Measurements from ENCODE around the gene IFITM1.
"Not testable (repeated sequence)": the region's sequence is repeated elsewhere in the genome, so short reads cannot be mapped to it uniquely, and the experiment has no call there.

The IFITM1 gene

DNA sequence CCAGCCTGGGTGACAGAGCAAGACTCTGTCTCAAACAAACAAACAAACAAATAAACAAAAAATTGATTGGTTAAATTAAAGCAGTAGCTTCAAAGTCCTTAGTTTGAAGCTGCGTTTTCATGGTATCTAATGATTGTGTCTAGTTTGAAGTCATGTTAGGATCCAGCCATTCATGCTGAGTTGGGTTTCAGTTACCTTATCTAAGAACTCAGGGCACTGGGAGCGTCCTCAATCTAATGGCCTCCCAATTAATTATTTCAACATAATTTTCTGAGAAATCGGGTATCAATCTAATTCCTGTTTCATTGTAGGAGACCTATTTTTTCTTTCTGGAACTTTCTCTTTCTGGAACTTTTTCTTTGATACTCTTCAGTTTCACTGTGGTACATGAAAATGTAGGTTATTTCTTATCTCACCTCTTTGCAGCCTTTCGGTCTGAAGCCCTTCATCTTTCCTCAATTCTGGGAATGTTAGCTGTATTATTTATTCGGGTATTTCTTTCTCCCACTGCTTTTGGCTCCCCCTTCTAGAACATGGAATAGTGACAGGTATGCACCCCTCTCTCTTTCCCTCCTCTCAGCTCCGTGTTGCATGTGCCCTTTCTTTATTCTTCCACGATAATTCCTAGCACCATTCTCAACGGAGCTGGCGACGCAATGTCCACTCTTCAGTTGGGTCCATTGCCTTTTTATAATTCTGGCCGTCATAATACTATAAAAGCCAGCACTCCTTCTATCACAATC, 31.2 kb downstream of the IFITM1 start:
- no peak for DNase-seq (ENCODE audit: low read depth)

DNA sequence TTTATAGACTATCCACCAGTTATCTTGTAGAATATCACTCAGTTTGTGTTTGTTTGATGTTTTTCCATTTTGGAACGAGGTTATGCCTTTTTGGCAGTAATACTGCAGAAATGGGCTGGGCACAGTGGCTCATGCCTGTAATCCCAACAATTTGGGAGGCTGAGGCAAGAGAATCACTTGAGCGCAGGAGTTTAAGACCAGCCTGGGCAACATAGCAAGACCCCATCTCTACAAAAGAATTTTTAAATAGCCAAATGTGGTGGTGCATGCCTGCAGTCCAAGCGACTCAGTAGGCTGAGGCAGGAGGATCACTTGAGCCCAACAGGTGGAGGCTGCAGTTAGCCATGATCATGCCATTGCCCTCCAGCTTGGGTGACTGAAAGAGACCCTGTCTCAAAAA, 32.7 kb downstream of the IFITM1 start:
- DNase-seq (ENCODE audit: low read depth), result no peak

- DNase-seq (ENCODE audit: low read depth), result not testable (repeated sequence)
These were observed 35.6 kb downstream of the IFITM1 start for GRCh38 chr11:349270-349954.

DNA sequence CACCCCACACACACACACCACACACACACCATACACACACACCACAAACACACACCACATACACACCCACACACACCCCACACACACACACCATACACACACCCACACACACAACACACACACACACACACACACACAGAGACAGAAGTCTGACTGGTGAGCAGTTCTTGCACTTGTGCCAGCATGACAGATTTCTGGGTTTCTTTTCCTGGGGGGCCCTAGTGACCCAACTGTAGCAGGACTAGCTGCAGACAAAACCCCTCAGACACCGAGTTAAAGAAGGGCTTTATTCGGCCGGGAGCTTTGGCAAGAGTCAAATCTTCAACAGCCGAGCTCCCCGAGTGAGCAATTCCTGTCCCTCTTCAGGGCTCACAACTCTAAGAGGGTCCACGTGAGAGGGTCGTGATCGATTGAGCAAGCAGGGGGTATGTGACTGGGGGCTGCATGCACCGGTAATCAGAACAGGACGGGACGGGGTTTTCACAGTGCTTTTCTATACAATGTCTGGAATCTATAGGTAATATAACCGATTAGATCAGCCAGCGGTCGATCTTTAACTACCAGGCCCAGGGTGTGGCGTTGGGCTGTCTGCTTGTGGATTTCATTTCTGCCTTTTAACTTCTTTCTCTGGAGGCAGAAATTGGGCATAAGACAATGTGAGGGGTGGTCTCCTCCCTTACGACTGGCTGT, 36.3 kb downstream of the IFITM1 start:
- DNase-seq (ENCODE audit: low read depth), result not testable (repeated sequence)

GRCh38 chr11:350723-351255, 36.9 kb downstream of the IFITM1 start:
- DNase-seq (ENCODE audit: low read depth), result no peak

DNA sequence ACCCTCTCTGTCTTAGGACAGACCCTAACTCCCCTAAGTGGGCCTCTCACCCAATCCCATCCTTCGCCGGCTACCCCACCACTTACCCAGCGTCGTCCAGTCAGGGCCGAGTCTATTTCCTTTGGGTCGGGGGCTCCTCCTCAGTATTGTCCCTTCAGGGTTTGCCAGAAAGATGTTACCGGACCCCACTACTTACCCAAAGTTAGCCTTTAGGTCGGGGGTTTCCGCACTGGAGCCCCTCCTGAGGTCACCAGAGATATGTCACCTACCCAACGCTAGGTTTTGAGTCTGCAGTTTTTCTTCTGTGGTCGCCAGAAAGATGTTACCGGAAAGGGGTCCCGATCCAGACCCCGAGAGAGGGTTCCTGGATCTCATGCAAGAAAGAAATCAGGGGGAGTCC, 37.6 kb downstream of the IFITM1 start:
- DNase-seq (ENCODE audit: low read depth), result no peak

DNA sequence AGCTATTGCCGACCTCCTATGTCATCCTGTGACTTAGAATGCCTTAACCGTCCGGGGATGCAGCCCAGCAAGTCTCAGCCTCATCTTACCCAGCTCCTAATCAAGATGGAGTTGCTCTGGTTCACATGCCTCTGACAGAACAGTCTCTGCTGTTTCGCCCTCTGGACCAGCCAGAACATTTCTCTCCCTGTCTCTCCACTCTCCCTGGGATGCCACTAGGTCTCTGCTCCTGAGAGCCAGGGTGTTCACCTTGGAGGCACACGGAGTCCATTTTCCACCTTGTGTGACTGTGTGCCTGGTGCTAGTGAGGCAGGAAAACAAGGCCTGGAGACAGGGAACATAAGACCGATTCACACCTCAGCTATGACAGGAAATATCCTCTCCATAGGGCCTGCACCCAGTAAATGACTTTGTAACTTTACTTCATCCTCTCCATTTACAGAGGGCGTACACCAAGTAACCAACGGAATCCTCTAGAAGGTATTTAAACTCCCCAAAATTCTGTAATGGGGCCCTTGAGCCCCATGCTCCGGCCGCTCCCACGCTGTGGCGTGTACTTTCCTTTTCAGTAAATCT, 38.7 kb downstream of the IFITM1 start:
- no peak for DNase-seq (ENCODE audit: low read depth)

DNA sequence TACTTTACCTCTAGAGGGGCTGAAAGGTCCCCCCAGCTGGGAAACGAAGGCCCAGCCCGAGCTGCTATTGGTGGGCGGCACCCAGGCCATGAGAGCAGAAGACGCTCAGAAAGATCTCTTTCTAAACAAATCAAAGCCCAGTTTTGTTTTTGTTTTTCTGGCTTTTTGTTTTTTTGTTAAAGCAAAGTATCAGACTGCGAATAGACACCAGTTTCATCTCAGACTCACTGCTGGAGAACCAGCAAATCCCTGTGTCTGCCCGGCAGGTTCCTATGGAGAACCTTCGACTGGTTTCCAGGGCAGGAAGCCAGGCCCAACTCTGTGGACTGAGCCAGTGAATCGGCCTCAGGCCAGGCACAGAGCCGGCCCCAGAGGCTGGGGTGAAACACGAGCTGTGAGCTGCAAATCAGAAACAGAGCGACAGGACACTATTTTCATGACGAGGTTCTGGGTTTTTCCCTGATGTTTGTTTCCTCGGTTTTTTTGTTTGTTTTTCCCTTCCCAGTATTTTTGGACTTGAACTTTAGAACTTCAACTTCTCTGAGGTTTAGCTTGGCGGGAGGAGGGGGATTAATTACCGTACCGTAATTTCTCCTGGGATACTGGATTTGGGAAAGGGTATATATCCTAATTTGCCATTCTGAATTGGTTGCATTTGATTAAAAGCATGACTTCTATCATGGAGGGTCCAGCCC, 39.5 kb downstream of the IFITM1 start:
- no peak for DNase-seq (ENCODE audit: low read depth)

GRCh38 chr11:355581-356458, 42.0 kb downstream of the IFITM1 start:
- peak; percentile 76 for DNase-seq (ENCODE audit: low read depth)

DNA sequence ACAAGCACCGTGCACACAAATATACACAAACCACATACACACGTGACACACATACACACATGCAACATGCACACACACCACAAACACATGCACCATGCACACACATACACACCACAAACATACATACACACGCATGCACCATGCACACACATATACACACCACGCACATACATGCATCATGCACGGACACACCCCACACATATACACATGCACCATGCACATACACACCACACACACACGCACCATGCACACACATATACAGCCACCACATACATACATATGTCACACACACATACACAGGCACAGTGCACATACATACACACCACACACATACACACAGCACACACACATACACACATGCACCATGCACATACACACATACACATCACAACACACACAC, 42.8 kb downstream of the IFITM1 start:
- no peak for DNase-seq (ENCODE audit: low read depth)

DNA sequence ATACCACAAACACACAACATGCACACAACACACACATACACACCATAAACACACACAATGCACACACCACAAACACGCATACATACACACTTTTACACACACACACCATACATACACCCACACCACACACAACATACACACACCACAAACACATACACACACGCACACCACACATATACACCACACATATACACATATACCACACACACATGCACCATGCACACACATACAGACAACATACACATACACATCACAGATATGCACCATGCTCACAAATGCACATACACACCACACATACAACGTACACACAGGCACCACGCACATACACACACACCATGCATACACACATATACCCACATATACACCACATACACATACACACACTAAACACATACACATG, 43.7 kb downstream of the IFITM1 start:
- no peak for DNase-seq (ENCODE audit: low read depth)

DNA sequence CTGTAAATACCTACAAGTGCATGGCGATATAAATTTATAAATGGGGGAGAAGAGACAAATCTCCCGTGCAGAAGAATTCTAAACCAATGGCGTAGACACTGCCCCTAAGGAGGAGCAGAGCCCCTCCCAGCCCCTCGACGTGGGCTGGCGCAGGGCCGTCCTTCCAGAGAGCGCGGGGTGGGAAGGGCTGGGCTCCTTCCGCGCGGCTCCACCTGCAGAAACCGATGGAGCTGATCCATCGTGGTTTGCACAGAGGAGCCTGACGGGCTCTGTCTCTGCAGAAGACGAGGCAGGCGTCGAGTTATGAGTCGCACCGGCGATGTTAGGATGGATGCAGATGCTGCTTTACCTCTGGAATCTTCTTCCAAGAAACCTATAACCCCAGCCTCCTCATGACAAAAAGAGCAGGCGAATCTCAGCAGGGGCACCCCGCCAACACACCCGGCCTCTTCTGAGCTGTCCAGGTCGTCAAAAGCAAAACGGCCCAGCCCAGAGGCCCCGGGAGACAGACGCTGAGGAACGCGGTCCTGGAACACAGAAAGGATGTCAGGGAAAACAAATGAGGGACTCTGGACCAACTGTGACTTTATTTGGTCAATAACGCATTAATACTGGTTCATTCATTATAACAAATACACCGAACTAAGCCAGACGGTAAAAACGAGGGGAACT, 44.4 kb downstream of the IFITM1 start:
- no peak for DNase-seq (ENCODE audit: low read depth)

- DNase-seq (ENCODE audit: low read depth), result no peak
These were observed 45.4 kb downstream of the IFITM1 start for GRCh38 chr11:359181-359714.

DNA sequence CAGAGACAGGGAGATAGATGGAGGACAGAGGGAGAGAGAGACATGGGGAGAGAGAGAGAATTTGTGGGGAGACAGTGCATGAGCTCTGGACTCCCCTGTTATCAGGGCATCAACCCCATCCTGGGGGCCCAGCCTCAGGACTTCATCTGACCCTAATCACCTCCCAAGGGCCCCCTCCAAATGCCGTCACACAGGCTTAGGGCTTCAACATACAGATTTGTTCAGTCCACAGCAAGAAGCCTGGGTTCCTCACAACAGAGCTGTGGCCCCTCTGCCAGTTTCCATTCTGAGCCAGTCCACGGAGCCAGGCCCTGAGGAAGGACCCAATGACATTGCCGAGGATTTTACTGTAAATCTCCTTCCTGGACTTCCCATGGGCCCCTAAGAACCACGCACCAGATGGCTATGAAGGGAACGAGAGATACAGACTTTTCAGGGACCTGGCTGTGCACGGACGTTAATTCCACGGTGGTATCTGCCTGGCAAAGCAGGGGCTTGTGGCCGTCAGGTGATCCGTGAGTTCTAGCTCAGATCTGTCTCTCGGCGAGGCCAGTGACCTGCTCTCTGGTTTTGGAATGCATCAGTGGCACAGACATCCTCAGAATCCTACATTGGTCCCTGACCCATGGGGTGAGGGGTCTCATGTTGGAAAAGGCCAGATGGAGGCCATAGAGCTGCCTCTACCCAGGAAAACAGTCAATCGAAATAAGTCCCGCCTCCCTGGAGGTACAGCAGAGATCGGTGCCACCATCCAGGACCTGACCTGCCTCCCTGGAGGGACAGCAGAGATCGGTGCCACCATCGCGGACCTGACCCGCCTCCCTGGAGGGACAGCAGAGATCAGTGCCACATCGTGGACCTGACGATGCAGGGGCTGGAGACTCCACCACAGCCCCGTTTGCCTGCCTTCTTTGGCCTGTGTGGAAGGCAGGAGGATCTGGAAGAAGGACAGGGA, 46.8 kb downstream of the IFITM1 start:
- DNase-seq (ENCODE audit: low read depth), result no peak

DNA sequence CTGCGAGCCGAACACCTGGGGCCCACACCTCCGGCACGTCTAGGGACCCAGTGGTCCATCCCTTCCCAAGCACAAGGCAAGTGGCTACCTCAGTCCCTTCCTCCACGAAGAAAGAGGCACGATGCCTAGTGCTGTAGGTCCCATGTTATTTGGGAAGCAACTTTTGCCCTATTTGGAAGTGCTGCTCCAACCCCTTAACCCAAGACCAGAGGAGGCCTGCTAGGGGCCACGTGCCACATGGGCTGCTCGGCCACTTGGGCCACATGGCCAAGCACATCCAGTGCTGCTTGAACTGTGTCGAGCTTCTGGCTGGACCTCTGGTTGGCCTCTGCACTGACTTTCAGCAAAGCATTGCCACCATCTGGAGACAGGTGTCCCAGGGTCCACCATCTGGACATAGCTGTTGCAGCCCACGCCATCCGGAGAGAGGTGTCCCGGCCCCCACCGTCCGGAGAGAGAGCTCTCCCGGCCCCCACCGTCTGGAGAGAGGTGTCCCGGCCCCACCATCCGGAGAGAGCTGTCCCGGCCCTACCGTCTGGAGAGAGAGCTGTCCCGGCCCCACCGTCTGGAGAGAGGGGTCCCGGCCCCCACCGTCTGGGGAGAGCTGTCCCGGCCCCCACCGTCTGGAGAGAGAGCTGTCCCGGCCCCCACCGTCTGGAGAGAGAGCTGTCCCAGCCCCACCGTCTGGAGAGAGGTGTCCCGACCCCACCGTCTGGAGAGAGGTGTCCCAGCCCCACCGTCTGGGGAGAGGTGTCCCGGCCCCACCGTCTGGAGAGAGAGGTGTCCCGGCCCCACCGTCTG, 49.0 kb downstream of the IFITM1 start:
- no peak for DNase-seq (ENCODE audit: low read depth)

DNA sequence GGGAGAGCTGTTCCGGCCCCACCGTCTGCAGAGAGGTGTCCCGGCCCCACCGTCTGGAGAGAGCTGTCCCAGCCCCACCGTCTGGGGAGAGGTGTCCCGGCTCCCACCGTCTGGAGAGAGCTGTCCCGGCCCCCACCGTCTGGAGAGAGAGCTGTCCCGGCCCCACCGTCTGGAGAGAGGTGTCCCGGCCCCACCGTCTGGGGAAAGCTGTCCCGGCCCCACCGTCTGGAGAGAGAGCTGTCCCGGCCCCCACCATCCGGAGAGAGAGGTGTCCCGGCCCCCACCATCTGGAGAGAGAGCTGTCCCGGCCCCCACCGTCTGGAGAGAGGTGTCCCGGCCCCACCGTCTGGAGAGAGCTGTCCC, 49.6 kb downstream of the IFITM1 start:
- DNase-seq (ENCODE audit: low read depth), result not testable (repeated sequence)

DNA sequence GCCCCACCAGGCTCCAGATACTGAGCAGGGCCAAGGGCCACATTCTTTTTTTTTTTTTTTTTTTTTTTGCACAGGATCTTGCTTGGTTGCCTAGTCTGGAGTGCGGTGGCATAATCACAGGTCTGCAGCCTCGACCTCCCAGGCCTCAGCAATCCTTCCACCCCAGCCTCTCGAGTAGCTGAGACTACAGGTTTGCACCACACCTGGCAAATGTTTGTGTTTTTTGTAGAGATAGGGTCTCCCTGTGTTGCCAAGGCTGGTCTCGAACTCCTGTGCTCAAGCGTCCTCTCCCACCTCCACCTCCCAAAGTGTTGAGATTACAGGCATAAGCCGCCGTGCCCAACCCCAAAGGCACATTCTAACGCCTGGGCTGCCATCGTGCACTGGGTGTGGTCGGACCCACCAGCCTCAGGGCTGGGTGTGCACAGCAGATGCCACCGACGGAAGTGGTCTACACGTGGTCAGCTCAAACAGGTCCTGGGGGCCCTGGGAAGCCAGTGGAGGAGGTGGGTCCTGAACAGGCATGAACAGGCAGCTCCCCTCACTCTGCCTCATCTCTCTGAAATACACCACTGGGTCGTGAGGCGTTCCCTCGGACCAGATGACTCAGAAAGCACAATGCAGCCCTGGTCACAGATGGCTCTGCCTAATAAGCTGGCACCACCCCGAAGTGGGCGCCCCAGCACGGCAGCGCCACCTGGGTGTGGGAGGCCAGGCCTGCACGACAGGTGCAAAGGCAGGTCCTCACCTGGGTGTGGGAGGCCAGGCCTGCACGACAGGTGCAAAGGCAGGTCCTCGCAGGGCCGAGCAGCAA, 50.3 kb downstream of the IFITM1 start:
- DNase-seq (ENCODE audit: low read depth), result peak; percentile 48
